Pancreas (tissue), 10 donors: Measurements from ENCODE around the gene USP5. TPM values are rescaled to one million over a fixed set of nuclear protein-coding genes. Genes with fewer than 3 reads are reported as not detected.

Experiments used
- ATAC-seq, 4 donors: fragments of 200-7000 bp; cut with Tn5 transposase; one replicate each; pipeline versions ENCODE4 v1.8.0 to v1.9.1; 2020; ENCODE audit warnings: mild to moderate bottlenecking in 4 of 4, moderate library complexity in 4 of 4
- DNase-seq, 6 donors: peaks; one replicate each; pipeline ENCODE4 v3.0.0-alpha.2; 2020
- FAIRE-seq: peaks from 2 replicates; lab custom pipeline; 2012; peaks lifted over from hg19 to GRCh38; lab: Jason Lieb, UNC
- H3K27ac ChIP-seq, 4 donors: fragments of 200-600 bp; sonication (generic); 1 replicate in 3 of 4; 2 replicates in 1 of 4; pipeline versions ENCODE4 v1.5.0 to v1.8.0; 2020
- H3K27me3 ChIP-seq, 4 donors: fragments of 200-600 bp; one replicate each; pipeline ENCODE4 v1.8.0; 2021
- H3K36me3 ChIP-seq, 3 donors: fragments of 200-600 bp; sonication (generic) in 1 of 3; one replicate each; pipeline versions ENCODE4 v1.5.0 to v1.8.0; 2020 to 2021
- H3K4me1 ChIP-seq, 3 donors: fragments of 200-600 bp; one replicate each; pipeline ENCODE4 v1.8.0; 2021
- H3K4me3 ChIP-seq, 4 donors: fragments of 200-600 bp; sonication (generic) in 2 of 4; one replicate each; pipeline versions ENCODE4 v1.5.0 to v1.8.0; 2020 to 2021
- H3K9me3 ChIP-seq, 4 donors: fragments of 200-600 bp; one replicate each; pipeline ENCODE4 v1.8.0; 2021
- WGBS, 2 donors: extraction: QIAGEN DNeasy Blood & Tissue Kit; methylation state at CpG; one replicate each; pipeline ENCODE4 v1.1.7; 2013; 5-methylcytosine and 5-hydroxymethylcytosine counted together
- intact Hi-C, 3 donors: fragments of 100-400 bp; cut with DNase I; formaldehyde crosslinking; loops; one replicate each; pipeline versions ENCODE4 v1.11.1 to v1.14.2; 2022
- polyA plus RNA-seq, 2 donors: library from polyadenylated mRNA; stranded (reverse); fragments of 200-250 nt; gene quantifications; one replicate each; pipeline ENCODE4 v1.2.3, GENCODE V29; 2013
- total RNA-seq, 6 donors: library from RNA; stranded (reverse); fragmentation: NEBNext Ultra II Directional in 4 of 6; extraction: Animal tissue kit (Norgen Biotek cat#: 25700) in 4 of 6; gene quantifications; one replicate each; pipeline versions ENCODE4 v1.2.1 to v1.2.4, GENCODE V29; 2021 to 2023
- TF ChIP-seq, protein P1 (sequence below), 4 donors: fragments of 200-600 bp; sonication (generic) in 3 of 4; IDR thresholded peaks; one replicate each; pipeline versions ENCODE4 v1.5.0 to v1.8.0; 2021; ENCODE audit warnings: antibody characterized with exemption in 4 of 4
- donor health status: healthy with polysubstance abuse.
- donor health status: DM: no; HTN: no; CAD: no; lungs with moderate emphysema.
- donor health status: DM: no; HTN: no; CAD: no.
- donor health status: control.
- donor health status: control.
- donor health status: Bipolar disorder and iron deficiency.
- donor health status: DM: yes; HTN: yes; CAD: no.
- donor health status: DM: no; HTN: no; CAD: no.
- donor health status: DM: no; HTN: no; CAD: no.
- donor health status: DM: yes; HTN: yes; CAD: no.

The USP5 gene
- total and polyA plus RNA-seq, 8 donors = 17.8 to 38.4 (median 25.3) TPM

DNA sequence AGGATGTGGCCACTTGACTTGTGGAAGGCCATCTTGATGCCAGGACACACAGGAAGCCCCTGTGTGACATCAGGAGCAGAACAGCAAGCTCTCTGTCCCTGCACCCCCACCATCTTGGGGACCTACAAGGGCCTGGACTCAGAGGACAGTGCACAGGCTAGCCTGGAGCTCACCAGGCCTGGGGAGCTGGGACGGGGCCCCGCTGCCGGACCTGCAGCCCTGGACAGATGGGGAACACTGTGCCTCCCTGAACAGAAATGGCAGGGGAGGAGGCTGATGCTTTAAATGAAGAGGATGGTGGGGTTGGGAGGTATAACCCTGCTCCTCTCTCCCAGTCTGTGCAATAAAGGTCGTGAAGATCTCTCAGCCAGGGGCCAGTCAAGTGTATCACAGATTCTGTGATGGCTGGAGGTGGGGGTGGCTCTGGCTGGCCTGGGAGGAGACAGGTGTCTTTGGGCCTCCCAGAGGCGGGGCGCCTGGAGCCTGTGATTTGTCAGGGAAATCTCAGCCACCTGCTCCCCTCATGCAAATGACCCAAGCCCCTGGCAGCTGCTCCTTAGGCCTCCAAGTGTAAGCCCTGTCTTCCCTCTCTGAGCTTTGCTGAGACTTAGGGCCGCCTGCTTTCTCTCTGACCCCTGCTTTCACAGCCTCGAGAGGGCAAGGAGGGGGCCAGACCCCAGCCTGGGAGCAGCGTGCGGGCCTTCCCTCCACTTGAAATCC lies 12.3 kb upstream of the USP5 start:
- H3K36me3 ChIP-seq = no peaks in the 10 kb centered on the region
- DNase-seq (no peak), ATAC-seq (no peak), FAIRE-seq (no peak)
- H3K27ac ChIP-seq = no peak overlapping the region
- H3K27me3 ChIP-seq = no peaks in the 10 kb centered on the region
- H3K4me3 ChIP-seq = no peak overlapping the region
- WGBS, 2 donors = 80 to 82% methylated on average over 9 to 10 of the region's 10 CpGs
- H3K9me3 ChIP-seq = no peaks in the 10 kb centered on the region
- intact Hi-C loops = loop anchor here in 1 of 3 donors (5.0 kb wide), 1 partner anchor 107 kb away; no protein-coding TSS in a partner anchor
- TF ChIP-seq, protein P1, sequence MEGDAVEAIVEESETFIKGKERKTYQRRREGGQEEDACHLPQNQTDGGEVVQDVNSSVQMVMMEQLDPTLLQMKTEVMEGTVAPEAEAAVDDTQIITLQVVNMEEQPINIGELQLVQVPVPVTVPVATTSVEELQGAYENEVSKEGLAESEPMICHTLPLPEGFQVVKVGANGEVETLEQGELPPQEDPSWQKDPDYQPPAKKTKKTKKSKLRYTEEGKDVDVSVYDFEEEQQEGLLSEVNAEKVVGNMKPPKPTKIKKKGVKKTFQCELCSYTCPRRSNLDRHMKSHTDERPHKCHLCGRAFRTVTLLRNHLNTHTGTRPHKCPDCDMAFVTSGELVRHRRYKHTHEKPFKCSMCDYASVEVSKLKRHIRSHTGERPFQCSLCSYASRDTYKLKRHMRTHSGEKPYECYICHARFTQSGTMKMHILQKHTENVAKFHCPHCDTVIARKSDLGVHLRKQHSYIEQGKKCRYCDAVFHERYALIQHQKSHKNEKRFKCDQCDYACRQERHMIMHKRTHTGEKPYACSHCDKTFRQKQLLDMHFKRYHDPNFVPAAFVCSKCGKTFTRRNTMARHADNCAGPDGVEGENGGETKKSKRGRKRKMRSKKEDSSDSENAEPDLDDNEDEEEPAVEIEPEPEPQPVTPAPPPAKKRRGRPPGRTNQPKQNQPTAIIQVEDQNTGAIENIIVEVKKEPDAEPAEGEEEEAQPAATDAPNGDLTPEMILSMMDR (IDR thresholded peaks at IDR 0.05) = no peak
- no peaks in the 10 kb centered on the region for H3K4me1 ChIP-seq

- ATAC-seq = no peak
Observed at GRCh38 chr12:6840330-6840729, 11.6 kb upstream of the USP5 start.

DNA sequence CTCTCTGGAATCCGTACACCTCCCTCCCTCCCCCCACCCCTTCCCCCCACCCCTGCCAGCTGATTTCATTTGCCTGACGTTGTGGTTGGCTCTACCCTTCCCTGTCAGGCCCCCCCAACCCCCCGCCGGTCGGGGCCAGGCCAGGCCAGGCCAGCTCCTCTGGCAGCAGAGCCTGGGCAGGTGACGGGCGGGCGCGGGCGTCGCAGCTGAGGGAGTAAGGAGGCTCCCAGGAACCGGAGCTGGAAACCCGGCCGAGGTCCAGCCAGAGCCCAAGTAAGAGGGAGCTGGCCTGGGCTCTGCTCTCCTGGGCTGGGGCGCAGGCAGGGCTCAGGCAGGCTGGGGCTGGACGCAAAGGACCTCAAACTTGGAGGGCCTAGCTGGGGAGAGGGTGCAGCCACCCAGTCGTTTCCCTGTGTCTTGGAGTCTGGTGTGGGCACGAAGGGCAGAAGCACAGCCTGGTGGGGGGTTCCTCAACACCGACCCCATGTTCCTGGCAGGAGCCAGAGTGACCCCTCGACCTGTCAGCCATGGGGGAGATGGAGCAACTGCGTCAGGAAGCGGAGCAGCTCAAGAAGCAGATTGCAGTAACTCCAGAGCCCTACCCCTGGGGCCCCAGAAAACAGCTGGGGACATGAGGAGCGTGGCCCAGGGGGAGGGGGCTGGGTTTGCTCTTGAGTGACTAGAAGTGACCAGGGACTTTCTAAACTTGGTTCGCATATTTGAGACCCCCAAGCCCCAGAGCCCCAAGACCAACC lies 11.0 kb upstream of the USP5 start, which contains the start of gene GNB3:
GNB3 (plus strand) TSS at position 165 of the 755 bp plus-strand sequence; CDS start at position 528, 363 bp downstream.
- FAIRE-seq (no peak), ATAC-seq (no peak), DNase-seq (no peak)
- Histone ChIP-seq H3K4me1 (no peaks in the 10 kb centered on the region), H3K4me3 (no peak within 1 kb of the TSS), H3K27ac (no peak within 1 kb of the TSS), H3K27me3 (no peaks in the 10 kb centered on the region), H3K9me3 (no peaks in the 10 kb centered on the region), H3K36me3 (no peaks in the 10 kb centered on the region)
- TF ChIP-seq, protein P1 (IDR thresholded peaks at IDR 0.05) = no peak
- intact Hi-C loops = no loop called here
- WGBS, 2 donors = 75 to 81% methylated on average over 24 of the region's 24 CpGs

More at GRCh38 chr12:6840330-6840729, 11.6 kb upstream of the USP5 start:
- TF ChIP-seq, protein P1 (IDR thresholded peaks at IDR 0.05) = no peak
- Histone ChIP-seq H3K27me3 (no peaks in the 10 kb centered on the region), H3K36me3 (no peaks in the 10 kb centered on the region), H3K27ac (no peak overlapping the region), H3K9me3 (no peaks in the 10 kb centered on the region), H3K4me1 (no peaks in the 10 kb centered on the region), H3K4me3 (no peak overlapping the region)
- FAIRE-seq (no peak), DNase-seq (no peak)
- intact Hi-C loops = no loop called here
- WGBS, 2 donors = 71 to 94% methylated on average over 1 of the region's 1 CpG

- H3K4me1 ChIP-seq = no peaks in the 10 kb centered on the region
- ATAC-seq (no peak), DNase-seq (no peak), FAIRE-seq (no peak)
- H3K27me3 ChIP-seq = no peaks in the 10 kb centered on the region
- TF ChIP-seq, protein P1 (IDR thresholded peaks at IDR 0.05) = no peak
- H3K36me3 ChIP-seq = no peaks in the 10 kb centered on the region
- no peak overlapping the region for H3K4me3 ChIP-seq
- WGBS, 2 donors = 54 to 64% methylated on average over 4 of the region's 4 CpGs
- no peak overlapping the region for H3K27ac ChIP-seq
- intact Hi-C loops = no loop called here
- no peaks in the 10 kb centered on the region for H3K9me3 ChIP-seq
Observed at GRCh38 chr12:6842075-6842474, 9.9 kb upstream of the USP5 start.
